GM18519 (cell line): ENCODE results near the gene TMSB15B.
A peak's percentile ranks its signal among the peaks of the same experiment; 100 is the strongest.
"Not testable (repeated sequence)": the region's sequence is repeated elsewhere in the genome, so short reads cannot be mapped to it uniquely, and the experiment has no call there.

Experiments
- ATAC-seq: cut with Tn5 transposase; IDR thresholded peaks from one replicate; pipeline ENCODE4 v1.9.1; 2021; ENCODE audit warnings: mild to moderate bottlenecking, moderate library complexity; ENCODE audit not compliant: unreplicated experiment, low FRiP score

Gene TMSB15B

DNA sequence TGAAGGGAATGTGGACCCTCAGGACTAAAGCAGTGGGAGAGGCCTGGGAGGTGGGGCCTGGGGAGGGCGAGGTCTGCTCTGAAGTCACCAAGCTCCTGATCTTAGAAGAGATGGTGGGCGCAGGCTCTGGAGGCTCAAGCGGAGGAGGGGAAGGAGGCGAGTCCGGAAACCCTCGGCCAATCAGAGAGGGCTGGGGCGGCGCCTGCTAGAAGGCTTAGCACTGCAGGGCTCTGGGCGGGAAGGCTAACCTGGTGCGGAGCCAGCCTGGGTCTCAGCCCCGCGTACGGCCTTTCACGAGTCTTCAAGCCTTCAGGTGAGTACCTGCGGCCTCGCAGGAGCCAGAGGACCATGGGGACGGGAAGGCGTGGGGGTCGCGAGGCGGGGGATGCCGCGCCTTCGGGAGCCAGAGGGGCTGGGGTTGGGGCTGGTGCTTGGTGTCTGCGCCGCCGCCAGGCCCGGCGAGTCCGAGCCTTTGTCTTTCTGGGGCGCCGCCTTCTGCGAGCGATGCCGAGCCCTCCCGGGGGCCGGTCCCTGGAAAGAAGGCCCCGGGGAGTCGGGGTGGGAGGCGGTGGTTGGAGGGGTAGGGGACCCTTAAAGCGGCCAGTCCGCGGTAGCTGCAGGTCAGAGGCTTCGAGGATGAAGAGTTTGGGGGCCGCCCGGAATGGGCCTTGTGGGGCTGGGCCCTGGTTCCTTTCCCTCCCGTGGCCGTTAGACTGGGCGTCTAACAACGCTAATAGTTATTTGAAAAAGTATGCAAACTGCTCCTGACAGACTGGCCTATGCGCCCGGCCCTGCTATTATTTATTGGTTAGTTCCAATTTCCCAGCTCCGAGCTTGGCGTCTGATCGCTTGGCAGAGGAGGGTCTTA lies at the start of gene TMSB15B:
Gene TMSB15B (plus strand): TSS at position 217 of the 868 bp plus-strand sequence.
- ATAC-seq, result peak; percentile 98

DNA sequence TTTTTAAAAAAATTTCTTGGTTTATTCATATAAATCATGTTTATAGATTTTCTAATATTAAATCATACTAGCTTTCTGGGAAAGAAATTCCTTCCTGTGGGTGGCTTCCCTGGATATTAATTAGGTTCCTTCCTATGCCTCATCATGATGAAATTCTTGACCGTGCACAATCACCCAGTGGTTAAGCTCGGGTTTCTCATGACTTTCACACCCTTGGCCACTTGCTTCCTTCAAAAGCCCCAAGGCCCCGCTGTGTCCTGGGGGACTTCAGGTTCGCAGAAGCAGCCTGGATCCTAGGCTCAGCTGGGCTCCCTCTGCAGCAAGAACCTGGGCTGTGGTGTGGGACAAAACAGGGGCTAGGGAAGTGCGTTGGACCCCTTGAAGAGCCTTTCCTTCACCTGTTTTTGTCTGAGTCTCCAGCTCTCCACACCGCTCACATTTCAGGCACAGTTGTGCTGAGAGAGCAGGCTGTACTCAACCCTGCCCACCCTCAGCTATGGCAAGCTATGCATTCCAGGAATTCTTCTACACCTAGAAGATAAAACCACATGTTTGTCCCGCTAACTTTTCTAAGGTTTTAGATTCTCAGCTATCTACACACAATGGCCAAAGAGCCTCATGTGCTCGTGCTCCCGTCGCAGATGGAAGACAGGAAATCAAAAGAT lies 48.9 kb upstream of the TMSB15B start:
- ATAC-seq, result no peak

DNA sequence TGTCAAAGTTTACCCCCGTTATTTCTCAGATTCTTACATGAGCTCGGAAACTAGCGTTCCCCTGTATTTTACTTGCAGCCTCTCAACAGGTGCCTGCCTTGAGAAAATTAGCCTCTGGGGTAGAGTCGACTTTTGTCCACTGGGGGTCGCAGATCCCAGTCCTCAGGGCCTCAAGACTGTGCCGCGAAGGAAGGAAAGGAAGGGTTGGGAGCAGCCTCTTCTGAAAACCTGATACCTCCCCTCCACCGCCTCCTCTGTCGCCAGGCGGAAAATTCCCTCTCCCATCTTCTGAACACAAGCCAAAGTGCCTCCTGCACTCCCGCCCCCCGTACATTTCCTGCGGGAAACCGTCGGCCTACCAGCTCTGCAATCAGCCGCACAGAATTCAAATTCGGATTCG lies 44.4 kb upstream of the TMSB15B start:
- no peak for ATAC-seq

DNA sequence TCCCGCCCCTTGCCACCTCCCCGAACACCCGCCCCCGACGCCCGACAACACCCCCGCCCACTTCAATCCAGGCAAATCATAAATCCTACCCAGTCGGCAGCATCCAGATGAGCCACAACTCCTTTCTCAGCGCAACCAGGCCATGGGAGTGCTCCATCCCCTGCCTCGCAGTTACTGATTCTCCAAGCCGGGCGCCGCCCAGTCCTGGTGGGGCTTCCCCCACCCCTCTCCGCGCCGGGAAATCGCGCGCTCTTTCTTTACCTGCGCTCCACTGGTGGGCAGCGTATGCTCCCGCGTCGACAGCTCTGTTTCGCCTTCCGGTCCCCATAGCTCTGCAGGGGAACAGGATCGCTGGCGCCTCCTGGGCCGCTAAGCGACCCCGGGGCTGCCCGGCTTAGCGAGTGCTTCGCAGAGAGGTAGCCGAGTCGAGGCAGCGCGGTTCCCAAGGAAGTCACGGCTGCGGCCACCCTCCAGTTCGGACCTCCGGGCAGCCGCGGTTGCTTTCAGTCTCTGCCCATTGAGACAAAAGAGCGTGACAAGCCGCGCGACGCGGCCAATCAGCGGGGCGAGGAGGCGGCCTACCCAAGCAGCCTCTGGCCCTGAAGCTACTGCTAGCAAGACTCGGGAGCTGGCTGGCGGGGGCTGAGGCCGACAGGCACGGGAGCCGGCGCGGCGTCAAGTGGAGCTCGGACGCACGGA lies 43.7 kb upstream of the TMSB15B start:
- ATAC-seq, result peak; percentile 70

DNA sequence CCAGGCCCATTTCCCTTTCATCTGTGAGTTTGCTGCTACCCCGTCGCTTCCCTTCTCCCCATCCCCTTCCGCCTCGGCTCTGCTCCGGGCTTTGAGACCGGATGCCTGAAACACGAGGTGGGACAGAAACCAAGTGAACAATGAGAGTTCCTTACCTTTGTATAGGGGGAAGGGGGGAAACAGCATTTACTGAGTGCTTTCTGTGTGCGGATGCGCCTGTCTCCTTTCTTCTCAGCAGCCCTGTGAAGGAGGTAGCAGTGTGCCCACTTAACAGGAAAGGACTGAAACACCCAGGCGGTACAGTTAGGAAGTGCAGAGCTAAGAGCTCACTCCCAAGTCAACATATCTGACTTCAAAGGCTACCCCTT lies 43.2 kb upstream of the TMSB15B start:
- peak; percentile 33 for ATAC-seq

DNA sequence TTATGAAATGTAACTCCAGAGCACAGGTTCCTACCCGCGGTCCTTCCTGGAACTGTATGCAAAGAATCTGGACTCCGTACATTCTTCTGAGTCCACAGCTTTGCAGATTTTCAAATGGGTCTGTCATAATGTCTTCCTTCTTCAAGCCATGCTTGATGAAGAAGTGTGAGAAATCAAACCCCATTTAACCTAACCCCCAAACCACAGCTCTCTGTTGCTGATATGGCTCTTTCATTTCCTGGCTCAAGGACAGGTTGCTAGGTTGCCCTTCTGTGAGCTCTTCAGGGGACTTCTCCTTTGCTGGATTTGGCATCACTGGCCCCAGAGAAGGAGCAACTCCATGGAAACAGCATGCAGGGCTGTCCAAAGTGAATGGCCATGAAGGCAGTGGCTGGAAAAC lies 41.9 kb upstream of the TMSB15B start:
- ATAC-seq, result peak; percentile 57

DNA sequence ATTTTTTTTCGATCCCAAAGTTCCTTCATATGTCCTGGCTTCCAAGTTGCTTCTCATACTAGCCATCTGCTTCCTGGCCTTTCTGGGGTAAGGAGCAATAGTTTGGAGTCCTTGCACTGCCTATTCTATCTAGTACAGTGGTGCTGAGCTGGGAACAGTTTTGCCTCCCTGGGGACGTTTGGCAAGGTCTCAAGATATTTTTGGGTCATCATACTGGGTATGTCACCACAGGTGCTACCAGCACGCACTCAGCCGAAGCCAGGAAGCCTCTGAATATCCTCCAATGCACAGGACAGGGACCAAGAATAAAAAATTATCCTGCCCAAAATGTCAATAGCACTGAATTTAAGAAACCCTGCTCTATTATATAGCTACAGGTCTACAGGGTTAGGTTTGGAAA lies 35.4 kb upstream of the TMSB15B start:
- ATAC-seq, result no peak

DNA sequence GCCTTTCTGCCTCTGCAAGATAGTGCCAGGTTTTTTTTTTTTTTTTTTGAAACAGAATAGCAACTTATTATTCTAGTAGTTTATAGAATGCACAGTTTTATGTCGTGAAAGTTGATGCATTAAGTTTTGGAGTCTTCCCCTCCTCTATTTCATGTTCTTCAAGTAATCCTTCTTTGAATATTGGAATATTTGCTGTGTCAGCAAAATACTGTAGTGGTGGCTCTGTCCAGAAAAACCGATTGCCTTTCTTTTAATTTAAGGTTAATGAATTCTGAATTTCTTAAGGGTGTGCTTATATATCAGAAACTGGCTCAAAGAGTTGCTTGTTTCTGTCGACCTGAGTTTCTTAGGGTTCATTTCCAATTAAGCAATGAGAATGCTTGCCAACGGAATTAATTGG lies 34.8 kb upstream of the TMSB15B start:
- ATAC-seq, result no peak

DNA sequence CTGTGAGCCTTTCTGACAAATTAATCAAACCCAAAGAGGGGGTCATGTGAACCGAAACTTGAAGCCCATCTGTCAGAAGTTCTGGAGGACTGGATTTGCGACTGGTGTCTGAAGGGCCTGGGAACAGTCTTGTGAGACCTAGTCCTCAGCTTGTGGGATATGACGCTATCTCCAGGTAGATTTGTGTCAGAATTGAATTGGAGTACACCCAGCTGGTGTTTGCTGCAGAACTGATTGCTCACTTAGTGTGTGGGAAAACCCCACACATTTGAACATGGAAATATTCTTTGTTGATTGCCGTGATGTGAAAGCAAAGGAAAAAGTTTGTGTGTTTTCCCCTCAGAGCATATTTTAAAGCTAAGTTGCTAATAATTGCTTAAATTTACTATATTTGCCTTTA lies 30.3 kb upstream of the TMSB15B start:
- ATAC-seq, result peak; percentile 82

DNA sequence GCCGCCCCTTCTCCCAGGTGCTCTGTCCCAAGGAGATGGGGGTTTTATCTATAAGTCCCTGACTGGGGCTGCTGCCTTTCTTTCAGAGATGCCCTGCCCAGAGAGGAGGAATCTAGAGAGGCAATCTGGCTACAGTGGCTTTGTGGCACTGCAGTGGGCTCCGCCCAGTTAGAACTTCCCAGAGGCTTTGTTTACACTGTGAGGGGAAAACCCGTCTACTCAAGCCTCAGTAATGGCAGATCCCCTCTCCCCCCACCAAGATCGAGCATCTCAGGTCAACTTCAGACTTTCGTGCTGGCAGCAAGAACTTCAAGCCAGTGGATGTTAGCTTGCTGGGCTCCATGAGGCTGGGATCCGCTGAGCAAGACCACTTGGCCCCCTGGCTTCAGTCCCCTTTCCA lies 22.2 kb upstream of the TMSB15B start:
- ATAC-seq, result not testable (repeated sequence)

DNA sequence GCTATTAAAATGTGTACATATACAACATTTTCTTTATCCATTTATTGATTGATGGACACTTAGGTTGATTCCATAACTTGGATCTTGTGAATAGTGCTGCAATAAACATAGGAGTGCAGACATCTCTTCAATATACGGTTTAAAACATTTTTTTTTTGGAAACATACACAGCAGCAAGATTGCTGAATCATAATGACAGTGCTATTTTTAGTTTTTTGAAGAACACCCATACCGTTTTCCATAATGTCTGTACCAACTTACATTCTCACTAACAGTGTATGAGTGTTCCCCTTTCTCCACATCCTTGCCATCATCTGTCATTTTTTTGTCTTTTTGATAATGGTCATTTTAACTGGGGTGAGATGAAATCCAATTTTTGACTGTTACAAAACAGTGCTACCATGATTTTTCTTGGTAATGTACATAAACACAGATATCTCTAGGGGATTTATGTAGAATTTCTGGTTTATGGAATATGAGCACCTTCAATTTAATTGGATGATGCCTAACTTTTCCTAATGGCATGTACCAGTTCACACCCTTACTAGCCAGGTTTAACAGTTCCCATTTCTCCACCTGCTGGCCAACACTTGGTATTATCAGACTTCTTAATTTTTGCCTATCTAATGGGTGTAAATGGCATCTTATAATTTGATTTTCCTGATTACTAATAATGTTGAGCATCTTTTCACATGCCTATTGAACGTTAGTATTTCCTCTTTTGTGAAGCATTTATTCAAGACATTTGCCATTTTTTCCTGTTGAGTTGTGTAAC lies 21.0 kb upstream of the TMSB15B start:
- ATAC-seq, result no peak

DNA sequence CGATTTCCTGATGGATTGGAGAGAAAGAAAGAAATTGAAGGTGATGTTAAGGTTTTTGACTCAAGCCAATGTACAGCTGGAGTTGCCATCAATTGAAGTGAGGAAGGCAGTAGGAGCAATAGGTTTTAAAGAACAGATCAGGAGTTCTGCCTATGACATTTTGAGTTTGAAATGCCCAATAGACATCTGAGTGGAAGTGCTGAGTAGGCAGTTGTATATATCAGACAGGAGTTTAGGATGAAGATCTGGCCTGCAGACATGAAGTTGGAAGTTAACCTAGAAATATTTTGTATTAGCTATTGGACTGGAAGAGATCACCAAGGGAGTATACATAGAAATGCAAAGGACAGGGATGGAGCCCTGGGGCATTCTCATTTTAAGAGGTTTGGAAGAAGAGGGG lies 12.9 kb upstream of the TMSB15B start:
- ATAC-seq, result no peak

DNA sequence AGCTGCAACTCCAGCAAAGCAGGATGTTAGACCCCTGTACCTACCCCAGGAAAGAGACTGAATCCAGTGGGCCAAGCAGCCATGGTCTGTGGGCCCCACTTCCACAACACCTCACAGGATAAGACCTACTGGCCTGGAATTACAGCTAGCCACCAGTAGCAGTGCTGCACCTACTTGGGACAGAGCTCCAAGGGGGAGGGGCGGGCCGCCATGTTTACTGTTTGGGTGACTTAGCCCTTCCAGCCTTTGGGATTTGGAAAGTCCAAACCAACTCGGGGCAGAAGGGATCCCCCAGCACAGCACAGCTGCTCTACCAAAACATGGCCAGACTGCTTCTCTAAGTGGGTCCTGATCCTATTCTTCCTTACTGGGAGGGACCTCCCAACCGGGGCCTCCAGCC lies 9.1 kb upstream of the TMSB15B start:
- no peak for ATAC-seq

DNA sequence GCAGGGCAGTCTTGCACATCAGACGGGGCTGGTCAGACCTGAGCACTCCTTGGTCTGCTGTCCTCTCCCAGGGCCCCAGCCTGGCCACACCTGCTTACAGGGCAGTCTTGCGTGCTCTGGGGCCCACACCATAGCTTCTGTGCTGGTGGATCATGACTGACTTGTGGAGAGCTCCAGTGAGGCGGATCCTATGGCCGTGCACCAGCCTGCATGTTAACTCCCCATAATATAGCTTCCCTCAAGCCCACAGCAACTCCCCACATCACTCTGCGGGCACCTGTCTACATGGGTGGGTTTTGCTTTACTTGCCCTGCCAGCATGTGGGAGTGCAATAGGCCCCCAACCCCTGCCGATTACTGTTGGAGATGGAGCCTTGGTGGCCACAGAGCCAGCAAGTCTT lies 8.2 kb upstream of the TMSB15B start:
- no peak for ATAC-seq

DNA sequence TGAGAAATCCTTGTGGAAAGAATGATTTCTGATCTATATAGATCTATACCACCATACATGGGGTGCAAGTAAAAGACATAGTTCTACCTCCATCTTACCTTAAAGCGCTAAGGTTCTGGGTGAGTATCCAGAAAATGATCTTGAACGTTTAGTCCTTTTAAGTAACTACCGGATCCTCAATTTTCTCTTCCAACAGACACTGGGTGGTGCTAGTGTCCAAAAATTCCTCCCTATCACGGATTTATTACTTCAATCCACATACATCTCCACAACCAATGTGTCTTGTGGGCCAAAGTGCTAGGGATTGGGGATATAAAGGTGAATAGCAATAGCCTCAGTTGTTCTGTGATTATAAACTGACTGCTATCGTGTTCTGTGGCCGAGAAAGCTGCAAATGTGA lies 1.8 kb upstream of the TMSB15B start:
- not testable (repeated sequence) for ATAC-seq

DNA sequence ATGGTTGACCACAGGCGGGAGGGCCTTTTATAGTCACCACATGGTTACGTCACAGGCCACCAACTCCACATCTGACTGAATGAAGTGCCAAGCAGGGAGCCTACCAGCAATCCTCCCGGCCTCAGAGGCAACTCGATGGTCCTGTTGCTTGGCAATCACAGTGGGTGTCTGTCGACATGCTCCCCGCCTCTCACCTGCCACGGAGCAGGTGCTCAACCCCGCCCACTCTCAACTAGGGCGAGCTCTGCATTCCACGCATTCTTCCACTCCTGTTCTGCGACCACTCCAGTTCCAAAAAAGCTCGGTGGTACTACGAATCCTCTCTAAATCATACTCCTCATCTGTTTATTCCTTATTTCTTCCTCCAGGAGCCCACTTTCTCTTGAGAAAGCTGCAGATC lies 21.1 kb downstream of the TMSB15B start:
- not testable (repeated sequence) for ATAC-seq

DNA sequence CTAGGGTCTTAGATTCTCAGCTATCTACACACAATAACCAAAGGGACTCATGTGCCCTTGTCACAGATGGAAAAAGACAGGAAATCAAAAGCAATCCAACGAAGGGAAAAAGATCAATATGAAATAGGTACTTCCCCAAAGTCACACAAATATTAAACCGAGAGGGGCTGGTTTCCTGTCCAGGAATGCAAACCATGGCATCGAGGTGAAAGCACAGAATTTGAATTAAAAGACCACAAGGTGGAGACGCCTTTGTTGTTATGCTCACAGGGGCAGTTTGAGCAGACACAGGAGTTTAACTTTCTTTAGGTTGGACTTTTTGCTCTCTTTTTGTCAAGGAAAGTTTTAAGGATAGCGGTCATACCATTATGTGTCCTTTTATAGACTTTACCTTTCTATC lies 36.8 kb downstream of the TMSB15B start:
- ATAC-seq, result no peak

DNA sequence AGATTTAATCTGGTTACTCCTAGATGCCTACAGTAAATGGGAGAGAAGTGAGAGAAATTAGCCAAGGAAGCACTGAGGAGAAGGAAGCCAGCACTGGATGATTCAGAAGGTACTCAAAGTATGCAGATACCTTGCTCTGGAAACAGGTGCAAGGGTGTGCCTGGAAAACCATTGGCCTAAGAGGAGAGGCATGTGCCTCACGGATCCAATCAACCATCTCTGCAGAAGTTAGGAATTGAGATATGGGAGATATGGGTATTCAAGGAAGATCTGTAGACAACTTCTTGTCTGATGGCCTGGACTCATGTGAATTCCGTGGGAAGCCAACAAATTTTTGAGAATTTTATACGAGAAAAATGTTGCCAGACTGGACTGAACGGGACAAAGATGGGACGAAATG lies 46.4 kb downstream of the TMSB15B start:
- ATAC-seq, result no peak

DNA sequence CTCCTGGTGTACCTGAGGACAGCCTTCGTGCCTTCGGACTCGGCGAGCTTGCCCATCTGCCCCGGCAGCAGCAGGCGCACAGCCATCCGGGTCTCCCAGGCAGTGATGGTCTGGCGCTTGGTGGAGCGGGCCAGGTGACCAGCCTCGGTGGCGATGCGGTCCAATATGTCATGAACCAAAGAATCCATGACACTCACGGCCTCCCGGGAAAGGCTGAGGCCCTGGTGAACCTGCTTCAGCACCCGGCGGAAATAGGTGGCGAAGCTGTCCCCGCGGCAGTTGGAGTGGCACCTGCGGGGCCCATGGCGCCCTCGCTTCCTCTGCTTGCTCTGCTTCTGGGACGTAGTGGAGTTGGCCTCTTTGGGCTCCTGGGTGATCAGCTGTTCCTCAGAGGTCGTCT lies 50.7 kb downstream of the TMSB15B start:
- ATAC-seq, result no peak

DNA sequence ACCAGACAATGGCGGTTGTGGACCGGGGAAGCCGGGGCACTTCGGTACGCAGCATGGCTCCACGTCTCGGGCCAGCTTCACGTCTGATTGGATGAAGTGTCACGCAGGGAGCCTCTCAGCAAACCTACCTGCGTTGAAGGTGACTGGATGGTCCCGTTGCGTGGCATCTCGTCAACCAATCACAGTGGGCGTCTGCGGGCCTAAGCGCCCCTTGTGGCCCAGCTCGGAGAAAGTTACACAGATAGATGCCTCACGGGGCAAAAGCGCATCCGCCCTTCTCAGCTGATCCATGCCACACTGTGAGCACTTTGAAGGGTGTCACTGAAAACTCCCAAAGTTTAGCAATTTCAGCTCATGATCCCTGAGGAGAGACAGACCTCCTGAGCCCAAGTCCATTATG lies 51.2 kb downstream of the TMSB15B start, which contains the start of gene H2BW1:
Gene H2BW1 (minus strand): TSS at position 103 of the 400 bp plus-strand sequence. CDS start 132 bp downstream, outside the sequence.
- ATAC-seq, result no peak

DNA sequence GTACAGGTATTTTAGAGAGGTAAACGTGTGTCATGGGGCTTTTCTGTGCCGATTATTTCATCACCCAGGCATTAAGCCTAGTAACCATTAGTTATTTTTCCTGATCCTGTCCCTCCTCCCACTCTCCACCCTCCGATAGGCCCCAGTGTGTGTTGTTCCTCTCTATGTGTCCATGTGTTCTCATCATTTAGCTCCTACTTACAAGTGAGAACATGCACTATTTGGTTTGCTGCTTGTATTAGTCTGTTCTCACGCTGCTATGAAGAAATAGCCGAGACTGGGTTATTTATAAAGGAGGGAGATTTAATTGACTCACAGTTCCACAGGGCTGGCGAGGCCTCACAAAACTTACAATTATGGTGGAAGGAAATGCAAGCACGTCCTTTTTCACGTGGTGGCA lies 53.1 kb downstream of the TMSB15B start:
- ATAC-seq, result not testable (repeated sequence)
